Osteocyte (in vitro differentiated cells): Measurements from ENCODE around the gene CCDC107. TPM values are rescaled to one million over a fixed set of nuclear protein-coding genes. Genes with fewer than 3 reads are reported as not detected.

Experiments
- DNase-seq: peaks from one replicate; pipeline ENCODE4 v3.0.0; 2021; ENCODE audit warnings: mixed read lengths; ENCODE audit not compliant: unreplicated experiment; ENCODE audit errors: extremely low spot score
- H3K27ac Mint-ChIP-seq: one replicate; pipeline ENCODE4 v1.8.0; 2021; ENCODE audit warnings: mild to moderate bottlenecking, mixed read lengths; ENCODE audit not compliant: unreplicated experiment
- H3K27me3 Mint-ChIP-seq: one replicate; pipeline ENCODE4 v1.8.0; 2021; ENCODE audit warnings: mixed read lengths; ENCODE audit not compliant: unreplicated experiment
- H3K36me3 Mint-ChIP-seq: one replicate; pipeline ENCODE4 v1.8.0; 2021; ENCODE audit warnings: mixed read lengths; ENCODE audit not compliant: unreplicated experiment
- H3K4me1 Mint-ChIP-seq: one replicate; pipeline ENCODE4 v1.8.0; 2021; ENCODE audit warnings: mixed read lengths; ENCODE audit not compliant: unreplicated experiment
- H3K4me3 Mint-ChIP-seq: one replicate; pipeline ENCODE4 v1.8.0; 2021; ENCODE audit warnings: mild to moderate bottlenecking, moderate library complexity, mixed read lengths; ENCODE audit not compliant: unreplicated experiment
- H3K9me3 Mint-ChIP-seq: one replicate; pipeline ENCODE4 v1.8.0; 2021; ENCODE audit warnings: mixed read lengths; ENCODE audit not compliant: unreplicated experiment
- CTCF ChIP-seq: fragments of 200-600 bp; sonication (generic); IDR thresholded peaks from 2 replicates; pipeline ENCODE4 v1.5.0; 2021; ENCODE audit warnings: antibody characterized with exemption, mild to moderate bottlenecking, moderate library complexity
- total RNA-seq: library from RNA; stranded (reverse); gene quantifications from 2 replicates; pipeline ENCODE4 v1.2.1, GENCODE V29; 2021

CCDC107 gene
- total RNA-seq, 1 donor from 2014 or later = 31.3 TPM

GRCh38 chr9:35612843-35613242 is 45.2 kb upstream of the CCDC107 start:
- Mint-ChIP-seq H3K27me3 (peaks cover 43% of the 10 kb centered on the region), H3K9me3 (no peaks in the 10 kb centered on the region), H3K4me3 (no peak overlapping the region), H3K4me1 (peaks cover 4% of the 10 kb centered on the region), H3K27ac (no peak overlapping the region), H3K36me3 (peaks cover 3% of the 10 kb centered on the region)
- no peak for TF ChIP-seq CTCF
- no peak for DNase-seq

- no peak overlapping the region for H3K27ac Mint-ChIP-seq
- H3K4me1 Mint-ChIP-seq = peaks cover 6% of the 10 kb centered on the region
- H3K4me3 Mint-ChIP-seq = peak overlapping the region; percentile 40
- no peaks in the 10 kb centered on the region for H3K9me3 Mint-ChIP-seq
- no peak for DNase-seq
- TF ChIP-seq CTCF = no peak
- peaks cover 48% of the 10 kb centered on the region for H3K27me3 Mint-ChIP-seq
- no peaks in the 10 kb centered on the region for H3K36me3 Mint-ChIP-seq
Observed at GRCh38 chr9:35615981-35616680, 42.0 kb upstream of the CCDC107 start.

GRCh38 chr9:35616681-35617459 is 41.2 kb upstream of the CCDC107 start:
- H3K4me1 Mint-ChIP-seq = peaks cover 6% of the 10 kb centered on the region
- no peak overlapping the region for H3K27ac Mint-ChIP-seq
- no peak for DNase-seq
- H3K36me3 Mint-ChIP-seq = no peaks in the 10 kb centered on the region
- peak overlapping the region; percentile 40 for H3K4me3 Mint-ChIP-seq
- TF ChIP-seq CTCF = no peak
- H3K9me3 Mint-ChIP-seq = no peaks in the 10 kb centered on the region
- peaks cover 49% of the 10 kb centered on the region for H3K27me3 Mint-ChIP-seq

- Mint-ChIP-seq H3K4me1 (peaks cover 6% of the 10 kb centered on the region), H3K9me3 (no peaks in the 10 kb centered on the region), H3K36me3 (no peaks in the 10 kb centered on the region), H3K27ac (no peak overlapping the region), H3K27me3 (peaks cover 48% of the 10 kb centered on the region), H3K4me3 (peak overlapping the region; percentile 40)
- no peak for DNase-seq
- no peak for TF ChIP-seq CTCF
Observed at GRCh38 chr9:35617548-35617947, 40.5 kb upstream of the CCDC107 start.

GRCh38 chr9:35618325-35618727 is 39.8 kb upstream of the CCDC107 start, which contains the start of gene CD72:
CD72 (minus strand) TSS chr9:35618413; CDS start chr9:35618303, 110 bp downstream.
- Mint-ChIP-seq H3K36me3 (no peaks in the 10 kb centered on the region), H3K27me3 (peaks cover 40% of the 10 kb centered on the region), H3K27ac (no peak within 1 kb of the TSS), H3K4me3 (peak within 1 kb of the TSS; percentile 40), H3K4me1 (peaks cover 6% of the 10 kb centered on the region), H3K9me3 (no peaks in the 10 kb centered on the region)
- TF ChIP-seq CTCF = no peak
- DNase-seq = no peak
